Measurements from ENCODE around the gene NR1D2.

DNA sequence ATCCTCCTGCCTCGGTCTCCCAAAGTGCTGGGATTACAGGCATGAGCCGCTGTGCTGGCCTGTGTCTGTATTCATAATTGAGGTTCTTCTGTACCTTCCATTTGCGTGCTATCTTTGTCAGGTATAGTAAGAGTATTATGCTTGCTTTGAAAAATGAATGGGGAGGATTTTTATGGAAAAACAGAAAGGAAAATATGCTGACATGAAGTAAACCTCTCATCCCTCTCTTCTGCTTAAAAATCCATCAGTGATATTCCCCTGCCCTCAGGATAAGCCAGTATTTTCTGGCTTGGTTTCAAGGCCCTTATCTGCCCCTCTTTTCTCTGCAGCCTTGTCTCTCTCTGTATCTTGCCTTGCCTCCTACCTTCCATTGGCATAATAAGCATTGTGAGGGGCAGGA is 80.7 kb downstream of the NR1D2 start:
- TF ChIP-seq, protein P1, sequence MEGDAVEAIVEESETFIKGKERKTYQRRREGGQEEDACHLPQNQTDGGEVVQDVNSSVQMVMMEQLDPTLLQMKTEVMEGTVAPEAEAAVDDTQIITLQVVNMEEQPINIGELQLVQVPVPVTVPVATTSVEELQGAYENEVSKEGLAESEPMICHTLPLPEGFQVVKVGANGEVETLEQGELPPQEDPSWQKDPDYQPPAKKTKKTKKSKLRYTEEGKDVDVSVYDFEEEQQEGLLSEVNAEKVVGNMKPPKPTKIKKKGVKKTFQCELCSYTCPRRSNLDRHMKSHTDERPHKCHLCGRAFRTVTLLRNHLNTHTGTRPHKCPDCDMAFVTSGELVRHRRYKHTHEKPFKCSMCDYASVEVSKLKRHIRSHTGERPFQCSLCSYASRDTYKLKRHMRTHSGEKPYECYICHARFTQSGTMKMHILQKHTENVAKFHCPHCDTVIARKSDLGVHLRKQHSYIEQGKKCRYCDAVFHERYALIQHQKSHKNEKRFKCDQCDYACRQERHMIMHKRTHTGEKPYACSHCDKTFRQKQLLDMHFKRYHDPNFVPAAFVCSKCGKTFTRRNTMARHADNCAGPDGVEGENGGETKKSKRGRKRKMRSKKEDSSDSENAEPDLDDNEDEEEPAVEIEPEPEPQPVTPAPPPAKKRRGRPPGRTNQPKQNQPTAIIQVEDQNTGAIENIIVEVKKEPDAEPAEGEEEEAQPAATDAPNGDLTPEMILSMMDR (IDR thresholded peaks at IDR 0.05) = no peak
- TF ChIP-seq POLR2AphosphoS5 (IDR thresholded peaks at IDR 0.05; ENCODE audit: insufficient read depth in 1 of 2, low read depth in 1 of 2) (no peak), POLR2A (IDR thresholded peaks at IDR 0.05) (no peak)

All from vagina (tissue), 2 donors.